ENCODE data around the gene MYLK3.
"Not testable (repeated sequence)": the region's sequence is repeated elsewhere in the genome, so short reads cannot be mapped to it uniquely, and the experiment has no call there.

MYLK3 gene

DNA sequence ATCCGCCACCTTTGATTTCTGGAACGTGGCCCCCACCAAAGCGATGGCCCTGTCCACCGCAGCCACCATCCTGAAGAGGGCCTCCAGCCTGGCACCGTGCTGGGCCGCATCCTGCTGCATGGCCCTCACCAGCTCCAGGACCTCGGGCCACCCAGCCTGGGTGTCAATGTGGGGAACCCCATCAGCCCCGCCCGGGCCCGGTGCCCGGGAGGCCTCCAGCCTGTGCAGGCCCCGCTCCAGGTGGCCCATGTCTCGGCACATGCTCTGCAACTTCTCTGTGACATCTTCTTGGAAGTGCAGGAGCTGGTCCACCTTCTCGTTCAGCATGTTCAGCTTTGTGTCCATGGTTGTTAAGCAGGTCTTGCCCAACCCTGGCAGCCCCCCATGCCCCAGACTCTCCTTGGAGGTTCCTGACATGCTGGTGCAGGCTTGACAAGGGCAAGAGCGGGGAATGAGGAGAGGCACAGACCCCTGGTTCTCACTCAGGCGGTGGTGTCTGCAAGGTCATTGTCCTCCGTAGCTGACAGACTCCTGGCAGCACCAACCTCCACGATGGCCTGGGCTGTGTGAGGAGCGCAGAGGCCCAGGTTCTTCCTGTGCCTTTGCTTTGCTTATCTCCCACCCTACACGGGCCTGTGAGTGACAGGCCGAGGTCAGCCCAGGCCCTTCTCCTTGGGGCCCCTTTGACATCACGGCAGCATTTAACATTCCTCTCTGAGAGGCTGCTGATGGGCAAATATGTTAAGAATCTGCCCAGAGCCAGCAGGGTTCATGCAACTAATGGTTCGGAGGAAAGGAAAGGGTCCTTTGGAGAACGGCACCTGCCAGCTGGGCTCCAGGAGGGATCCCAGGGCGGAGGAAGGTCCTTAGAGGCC, at the start of gene MYLK3:
Gene MYLK3, minus strand, starts transcription at position 568 of the 875 bp plus-strand sequence. Its CDS starts 151 bp downstream, at position 417.
- H3K36me3 ChIP-seq (ENCODE audit: insufficient read depth, low read length), result no peaks in the 10 kb centered on the region
- H3K9ac ChIP-seq (ENCODE audit: low read length), result no peak within 1 kb of the TSS
- no peak within 1 kb of the TSS for H3K27ac ChIP-seq (ENCODE audit: low read depth, low read length)
- H3K9me3 ChIP-seq (ENCODE audit: low read length), result no peaks in the 10 kb centered on the region
- H3K4me3 ChIP-seq (ENCODE audit: low read depth in 1 of 2, low read length in 2 of 2), result no peak within 1 kb of the TSS
- H3K4me1 ChIP-seq (ENCODE audit: insufficient read depth, low read length), result no peaks in the 10 kb centered on the region
- H3K27me3 ChIP-seq (ENCODE audit: control insufficient read depth in 1 of 2, insufficient read depth in 2 of 2, low read length in 2 of 2), result no peaks in the 10 kb centered on the region

DNA sequence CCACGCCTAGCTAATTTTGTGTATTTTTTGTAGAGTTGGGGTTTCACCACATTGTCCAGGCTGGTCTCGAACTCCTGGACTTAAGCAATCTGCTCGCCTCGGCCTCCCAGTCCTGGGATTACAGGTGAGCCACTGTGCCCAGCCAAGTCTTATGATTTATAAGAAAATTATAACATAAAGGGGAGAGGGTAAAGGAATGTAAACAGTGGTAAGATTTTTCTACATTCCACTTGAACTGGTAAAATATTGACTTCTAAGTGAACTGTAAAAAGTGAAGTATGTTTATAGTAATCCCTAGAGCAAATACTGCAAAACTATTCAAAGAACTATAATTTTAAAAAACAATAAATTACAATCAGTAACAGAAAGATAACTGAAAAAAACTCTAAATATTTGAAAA, 49.4 kb upstream of the MYLK3 start:
- Histone ChIP-seq H3K4me3 (ENCODE audit: low read depth in 1 of 2, low read length in 2 of 2) (no peak overlapping the region), H3K9ac (ENCODE audit: low read length) (no peak overlapping the region), H3K9me3 (ENCODE audit: low read length) (no peaks in the 10 kb centered on the region), H3K27me3 (ENCODE audit: control insufficient read depth in 1 of 2, insufficient read depth in 2 of 2, low read length in 2 of 2) (no peaks in the 10 kb centered on the region), H3K27ac (ENCODE audit: low read depth, low read length) (no peak overlapping the region), H3K4me1 (ENCODE audit: insufficient read depth, low read length) (no peaks in the 10 kb centered on the region), H3K36me3 (ENCODE audit: insufficient read depth, low read length) (no peaks in the 10 kb centered on the region)

DNA sequence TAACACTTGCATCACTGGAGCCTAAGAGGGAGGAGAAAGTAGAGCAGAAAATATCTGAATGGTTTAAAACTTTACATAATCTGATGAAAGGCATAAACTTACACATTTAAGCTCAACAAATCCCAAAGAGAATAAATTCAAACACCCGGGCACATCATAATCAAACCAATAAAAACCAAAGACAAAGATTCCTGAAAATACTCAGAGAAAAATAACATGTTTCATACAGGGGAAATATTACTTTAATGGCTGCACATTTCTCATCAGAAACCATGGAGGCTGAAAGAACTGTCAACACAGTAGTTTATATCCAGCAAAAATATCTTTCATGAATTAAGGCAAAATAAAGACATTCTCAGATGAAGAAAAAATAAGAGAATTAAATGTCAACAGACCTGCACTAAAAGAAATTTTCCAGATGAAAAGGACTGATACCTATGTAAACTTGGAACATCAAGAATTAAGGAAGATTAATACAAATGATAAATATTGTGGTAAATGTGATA, 48.7 kb upstream of the MYLK3 start:
- Histone ChIP-seq H3K36me3 (ENCODE audit: insufficient read depth, low read length) (no peaks in the 10 kb centered on the region), H3K9ac (ENCODE audit: low read length) (no peak overlapping the region), H3K4me3 (ENCODE audit: low read depth in 1 of 2, low read length in 2 of 2) (no peak overlapping the region), H3K27me3 (ENCODE audit: control insufficient read depth in 1 of 2, insufficient read depth in 2 of 2, low read length in 2 of 2) (no peaks in the 10 kb centered on the region), H3K9me3 (ENCODE audit: low read length) (no peaks in the 10 kb centered on the region), H3K4me1 (ENCODE audit: insufficient read depth, low read length) (no peaks in the 10 kb centered on the region), H3K27ac (ENCODE audit: low read depth, low read length) (no peak overlapping the region)

DNA sequence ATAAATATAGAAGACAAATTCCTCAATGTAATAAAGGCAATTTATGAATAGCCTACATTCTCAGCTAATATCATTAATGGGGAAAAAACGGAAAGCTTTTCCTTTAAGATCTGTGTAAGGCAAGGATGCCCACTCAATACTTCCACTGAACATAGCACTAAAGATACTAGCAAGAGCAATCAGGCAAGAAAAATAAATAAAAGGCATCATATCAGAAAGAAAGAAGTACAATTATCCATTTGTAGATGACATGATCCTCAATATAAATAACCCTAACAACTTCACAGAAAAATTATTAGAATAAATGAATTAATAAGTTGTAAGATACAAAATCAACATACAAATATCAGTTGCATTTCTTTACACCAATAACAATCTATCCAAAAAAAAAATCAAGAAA, 45.7 kb upstream of the MYLK3 start:
- Histone ChIP-seq H3K9me3 (ENCODE audit: low read length) (no peaks in the 10 kb centered on the region), H3K4me1 (ENCODE audit: insufficient read depth, low read length) (peaks cover 6% of the 10 kb centered on the region), H3K9ac (ENCODE audit: low read length) (no peak overlapping the region), H3K4me3 (ENCODE audit: low read depth in 1 of 2, low read length in 2 of 2) (no peak overlapping the region), H3K27ac (ENCODE audit: low read depth, low read length) (no peak overlapping the region), H3K36me3 (ENCODE audit: insufficient read depth, low read length) (no peaks in the 10 kb centered on the region), H3K27me3 (ENCODE audit: control insufficient read depth in 1 of 2, insufficient read depth in 2 of 2, low read length in 2 of 2) (no peaks in the 10 kb centered on the region)

DNA sequence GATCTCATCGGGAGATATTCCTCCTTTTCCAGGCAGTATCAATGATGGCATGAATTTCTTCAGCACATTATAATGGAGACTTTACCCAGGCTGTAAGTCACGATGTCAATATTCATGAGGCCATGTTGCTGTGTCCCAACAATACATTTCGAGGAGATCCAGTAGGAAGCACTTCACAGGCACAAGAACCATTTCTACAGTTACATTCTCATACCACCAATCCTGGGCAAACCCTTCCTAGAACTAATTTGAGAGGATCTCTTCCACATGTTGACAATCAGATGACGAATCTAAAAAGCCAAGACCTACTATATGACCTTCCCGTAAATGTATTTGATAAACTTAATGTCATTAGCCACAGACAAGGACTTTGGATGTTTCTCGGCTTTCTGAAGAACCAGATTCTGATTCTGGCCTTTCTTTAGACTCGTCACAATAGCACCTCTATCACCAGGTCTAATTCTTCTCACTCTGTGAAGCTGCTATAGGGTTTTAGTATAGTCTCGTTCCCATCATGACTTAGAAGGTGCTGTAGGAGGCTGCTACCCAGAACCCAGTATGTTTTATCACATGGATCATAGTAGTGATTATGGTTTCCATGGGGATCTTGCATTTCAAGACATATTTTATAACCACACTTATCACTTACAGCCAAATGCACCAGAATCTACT, 42.6 kb upstream of the MYLK3 start:
- Histone ChIP-seq H3K27me3 (ENCODE audit: control insufficient read depth in 1 of 2, insufficient read depth in 2 of 2, low read length in 2 of 2) (no peaks in the 10 kb centered on the region), H3K4me1 (ENCODE audit: insufficient read depth, low read length) (peaks cover 6% of the 10 kb centered on the region), H3K4me3 (ENCODE audit: low read depth in 1 of 2, low read length in 2 of 2) (peak overlapping the region in 1 of 2 donors; percentile 51), H3K9me3 (ENCODE audit: low read length) (no peaks in the 10 kb centered on the region), H3K9ac (ENCODE audit: low read length) (no peak overlapping the region), H3K36me3 (ENCODE audit: insufficient read depth, low read length) (no peaks in the 10 kb centered on the region), H3K27ac (ENCODE audit: low read depth, low read length) (no peak overlapping the region)

DNA sequence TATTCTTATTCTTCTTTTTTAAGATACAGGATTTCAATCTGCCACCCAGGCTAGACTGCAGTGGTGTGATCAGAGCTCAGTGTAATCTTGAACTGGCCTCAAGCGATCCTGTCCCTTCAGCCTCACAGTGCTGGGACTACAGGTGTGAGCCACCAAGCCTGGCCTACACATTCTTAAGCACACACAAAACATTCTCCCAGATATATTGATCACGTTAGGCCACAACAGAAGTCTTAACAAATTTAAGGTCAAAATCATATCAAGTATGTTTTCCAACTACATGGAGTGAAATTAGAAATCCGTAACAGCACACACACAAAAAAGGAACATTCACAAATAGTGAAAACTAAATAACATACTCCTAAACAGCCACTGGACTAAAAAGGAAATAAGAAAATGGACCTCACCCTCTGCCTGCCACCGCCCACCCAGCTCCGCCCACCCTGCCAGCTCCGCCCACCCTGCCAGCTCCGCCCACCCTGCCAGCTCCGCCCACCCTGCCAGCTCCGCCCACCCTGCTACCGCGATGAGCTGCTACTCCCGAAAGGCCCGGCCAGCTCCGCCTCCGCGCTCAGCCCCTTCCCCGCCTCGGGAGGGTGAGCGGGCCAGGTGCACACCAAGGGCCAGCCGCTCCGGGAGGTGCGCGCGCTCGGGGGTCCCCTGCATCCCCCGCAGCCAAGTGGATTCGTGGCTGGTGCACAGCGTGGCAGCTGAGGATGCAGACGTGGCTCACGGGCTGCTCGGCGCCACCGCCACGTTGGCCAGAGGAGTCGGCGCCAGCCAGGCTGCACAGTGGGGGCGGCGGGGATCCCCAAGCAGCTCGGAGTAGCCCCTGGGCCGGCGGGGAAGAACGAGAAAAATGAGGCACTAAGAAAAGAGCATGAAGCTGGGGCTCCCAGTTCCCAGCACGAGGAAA, 41.6 kb upstream of the MYLK3 start:
- H3K4me3 ChIP-seq (ENCODE audit: low read depth in 1 of 2, low read length in 2 of 2), result peak overlapping the region; percentile 51 to 64
- no peaks in the 10 kb centered on the region for H3K27me3 ChIP-seq (ENCODE audit: control insufficient read depth in 1 of 2, insufficient read depth in 2 of 2, low read length in 2 of 2)
- peaks cover 6% of the 10 kb centered on the region for H3K4me1 ChIP-seq (ENCODE audit: insufficient read depth, low read length)
- H3K9me3 ChIP-seq (ENCODE audit: low read length), result no peaks in the 10 kb centered on the region
- H3K36me3 ChIP-seq (ENCODE audit: insufficient read depth, low read length), result no peaks in the 10 kb centered on the region
- no peak overlapping the region for H3K27ac ChIP-seq (ENCODE audit: low read depth, low read length)
- no peak overlapping the region for H3K9ac ChIP-seq (ENCODE audit: low read length)

DNA sequence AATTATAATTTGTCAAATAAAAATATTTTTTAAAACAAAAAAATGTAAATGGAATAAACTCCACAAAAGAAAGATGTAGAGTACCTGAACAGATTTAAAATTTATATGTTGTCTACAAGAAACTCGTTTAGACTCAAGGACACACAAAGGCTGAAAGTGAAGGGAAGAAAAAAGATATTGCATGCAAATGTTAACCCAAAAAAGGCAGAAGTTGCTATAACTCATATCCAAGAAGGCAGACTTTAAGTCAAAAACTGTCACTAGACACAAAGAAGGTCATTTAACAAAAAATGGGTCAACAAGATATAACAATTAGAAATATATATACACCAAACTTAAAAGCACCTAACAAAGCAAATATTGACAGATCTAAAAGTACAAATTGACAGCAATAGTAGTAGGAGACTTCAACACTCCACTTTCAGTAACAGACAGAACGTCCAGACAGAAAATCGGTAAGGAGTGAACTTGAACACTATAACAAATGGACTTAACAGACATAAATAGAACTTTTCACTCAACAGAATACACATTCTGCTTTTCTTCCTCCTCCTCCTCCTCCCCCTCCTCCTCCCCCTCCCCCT, 40.8 kb upstream of the MYLK3 start:
- Histone ChIP-seq H3K9ac (ENCODE audit: low read length) (no peak overlapping the region), H3K9me3 (ENCODE audit: low read length) (no peaks in the 10 kb centered on the region), H3K27ac (ENCODE audit: low read depth, low read length) (no peak overlapping the region), H3K36me3 (ENCODE audit: insufficient read depth, low read length) (no peaks in the 10 kb centered on the region), H3K4me1 (ENCODE audit: insufficient read depth, low read length) (peaks cover 6% of the 10 kb centered on the region), H3K27me3 (ENCODE audit: control insufficient read depth in 1 of 2, insufficient read depth in 2 of 2, low read length in 2 of 2) (no peaks in the 10 kb centered on the region), H3K4me3 (ENCODE audit: low read depth in 1 of 2, low read length in 2 of 2) (no peak overlapping the region)

DNA sequence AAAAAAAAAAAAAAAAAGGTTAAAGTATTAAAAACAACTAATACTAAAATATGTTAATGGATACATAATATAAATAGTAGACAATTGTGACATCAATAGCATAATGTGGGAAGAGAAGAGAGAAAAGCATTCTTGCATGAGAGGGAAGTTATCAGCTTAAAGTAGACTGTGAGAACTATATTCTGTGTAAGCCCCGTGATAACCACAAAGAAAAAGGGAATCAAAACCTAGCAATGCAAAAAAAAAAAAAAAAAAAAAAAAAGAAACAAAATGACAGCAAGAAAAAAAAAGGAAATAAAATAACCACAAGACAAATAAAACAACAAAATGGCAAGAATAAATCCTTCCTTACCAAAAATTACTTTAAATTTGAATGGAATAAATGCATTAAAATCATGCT, 39.8 kb upstream of the MYLK3 start:
- peaks cover 6% of the 10 kb centered on the region for H3K4me1 ChIP-seq (ENCODE audit: insufficient read depth, low read length)
- H3K36me3 ChIP-seq (ENCODE audit: insufficient read depth, low read length), result no peaks in the 10 kb centered on the region
- H3K9me3 ChIP-seq (ENCODE audit: low read length), result no peaks in the 10 kb centered on the region
- H3K27me3 ChIP-seq (ENCODE audit: control insufficient read depth in 1 of 2, insufficient read depth in 2 of 2, low read length in 2 of 2), result no peaks in the 10 kb centered on the region
- no peak overlapping the region for H3K4me3 ChIP-seq (ENCODE audit: low read depth in 1 of 2, low read length in 2 of 2)
- no peak overlapping the region for H3K9ac ChIP-seq (ENCODE audit: low read length)
- no peak overlapping the region for H3K27ac ChIP-seq (ENCODE audit: low read depth, low read length)

DNA sequence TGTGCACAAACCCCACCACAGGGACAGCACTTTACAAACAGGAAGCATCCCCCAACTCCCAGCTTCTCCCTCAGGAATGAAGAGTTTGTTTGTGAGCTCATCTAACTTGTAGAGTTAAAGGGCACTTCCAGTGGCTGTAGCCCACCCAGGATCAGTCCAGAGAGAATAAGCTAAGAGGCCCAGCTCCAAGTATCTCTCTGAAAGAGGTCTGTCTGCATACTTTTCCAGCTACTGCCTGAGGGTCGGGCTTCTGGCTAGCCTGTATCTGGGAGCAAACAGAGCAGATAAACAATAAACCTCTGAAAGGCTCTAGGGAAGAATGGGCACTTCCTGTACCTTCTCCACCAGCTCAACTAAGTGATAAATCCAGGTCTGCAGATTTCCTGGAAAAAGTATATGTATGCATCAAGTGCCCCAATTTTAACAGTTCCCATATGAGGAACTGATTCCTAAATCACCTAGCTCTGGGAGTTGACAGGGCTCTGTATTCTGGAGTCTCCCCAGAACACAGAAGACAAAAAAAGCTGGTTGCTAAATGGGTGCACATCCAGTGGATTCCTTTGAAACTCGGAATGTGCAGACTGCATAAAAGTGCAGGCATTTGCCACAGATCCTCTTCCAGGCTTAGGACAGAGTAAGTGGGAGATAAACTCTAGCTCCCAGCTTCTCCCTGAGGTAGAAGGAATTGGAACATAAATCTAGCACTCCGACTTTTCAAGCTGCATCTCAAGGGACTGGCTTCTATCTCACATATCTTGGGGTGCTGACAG, 37.1 kb upstream of the MYLK3 start:
- H3K9ac ChIP-seq (ENCODE audit: low read length), result no peak overlapping the region
- H3K36me3 ChIP-seq (ENCODE audit: insufficient read depth, low read length), result no peaks in the 10 kb centered on the region
- H3K4me1 ChIP-seq (ENCODE audit: insufficient read depth, low read length), result peaks cover 2% of the 10 kb centered on the region
- H3K27ac ChIP-seq (ENCODE audit: low read depth, low read length), result no peak overlapping the region
- H3K4me3 ChIP-seq (ENCODE audit: low read depth in 1 of 2, low read length in 2 of 2), result no peak overlapping the region
- H3K9me3 ChIP-seq (ENCODE audit: low read length), result no peaks in the 10 kb centered on the region
- no peaks in the 10 kb centered on the region for H3K27me3 ChIP-seq (ENCODE audit: control insufficient read depth in 1 of 2, insufficient read depth in 2 of 2, low read length in 2 of 2)

DNA sequence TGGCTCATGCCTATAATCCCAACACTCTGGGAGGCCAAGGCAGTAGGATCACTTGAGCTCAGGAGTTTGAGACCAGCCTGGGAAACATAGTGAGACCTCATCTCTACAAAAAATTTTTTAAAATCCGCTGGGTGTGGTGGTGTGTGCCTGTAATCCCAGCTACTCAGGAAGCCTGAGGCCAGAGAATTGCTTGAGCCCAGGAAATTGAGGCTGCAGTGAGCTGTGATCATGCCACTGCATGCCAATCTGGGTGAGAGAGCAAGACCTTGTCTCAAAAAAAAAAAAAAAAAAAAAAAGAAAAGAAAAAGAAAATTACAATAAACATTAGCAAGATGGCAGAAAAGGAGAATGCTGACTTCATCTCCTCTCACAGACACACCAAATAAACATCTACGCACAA, 36.4 kb upstream of the MYLK3 start:
- not testable (repeated sequence) for H3K9me3 ChIP-seq (ENCODE audit: low read length); H3K9ac ChIP-seq (ENCODE audit: low read length); H3K4me1 ChIP-seq (ENCODE audit: insufficient read depth, low read length); H3K27ac ChIP-seq (ENCODE audit: low read depth, low read length); H3K36me3 ChIP-seq (ENCODE audit: insufficient read depth, low read length); H3K4me3 ChIP-seq (ENCODE audit: low read depth in 1 of 2, low read length in 2 of 2); H3K27me3 ChIP-seq (ENCODE audit: control insufficient read depth in 1 of 2, insufficient read depth in 2 of 2, low read length in 2 of 2)
